Measurements from ENCODE around the gene OPN1SW.

The OPN1SW gene

GRCh38 chr7:128758553-128758952, 17.0 kb downstream of the OPN1SW start:
- no peak for DNase-seq (ENCODE audit: low spot score)

DNA sequence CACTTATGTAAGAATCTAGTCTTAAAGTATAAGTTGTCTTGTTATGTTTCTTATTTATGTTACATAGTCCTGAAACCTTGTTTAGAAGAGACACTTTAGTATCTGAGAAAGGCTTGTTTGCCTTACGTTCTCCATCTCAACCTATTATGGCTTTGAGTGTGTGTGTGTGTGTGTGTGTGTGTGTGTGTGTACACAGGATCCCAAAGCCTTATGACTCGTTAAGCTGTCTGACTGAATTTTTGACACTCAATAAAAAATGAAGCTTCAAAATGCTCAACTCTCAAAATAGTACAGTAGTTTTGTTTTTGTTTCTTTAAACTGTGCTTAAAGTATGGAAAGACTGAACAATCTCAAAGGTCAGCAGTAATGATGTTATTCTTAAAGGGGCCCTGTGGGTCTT, 18.4 kb downstream of the OPN1SW start:
- DNase-seq (ENCODE audit: low spot score), result no peak

DNA sequence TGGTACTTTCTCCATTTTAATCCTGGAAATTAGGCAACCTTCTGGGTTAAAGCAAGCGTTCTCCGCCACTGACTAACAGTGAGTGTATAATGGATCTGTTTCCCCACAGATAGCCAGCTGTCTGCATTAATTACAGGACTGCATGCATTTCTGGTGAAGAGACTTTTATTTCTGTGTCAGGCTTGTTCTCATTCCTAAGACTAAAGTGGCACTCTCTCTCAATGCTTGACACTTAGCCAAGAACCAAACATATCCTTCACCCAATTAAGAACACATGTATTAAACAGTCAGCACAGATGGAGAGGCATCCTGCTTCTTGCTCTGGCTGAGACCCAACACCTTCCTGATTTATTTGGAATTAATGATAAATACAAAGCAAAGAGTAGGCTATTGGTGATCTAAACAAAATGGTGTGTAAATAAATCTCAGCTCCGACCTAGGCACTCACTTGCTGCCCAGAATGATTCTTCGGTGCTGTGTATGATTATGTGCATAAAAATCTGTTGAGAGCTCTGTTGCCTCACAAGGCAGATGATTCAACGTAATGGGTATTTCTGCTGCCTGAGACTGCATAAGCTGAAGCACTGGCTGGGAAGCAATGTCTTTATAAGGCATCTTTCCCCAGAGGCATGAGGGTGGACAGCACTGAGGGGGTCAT, 19.6 kb downstream of the OPN1SW start:
- DNase-seq (ENCODE audit: low spot score), result peak; percentile 30

GRCh38 chr7:128755075-128755818, 20.3 kb downstream of the OPN1SW start:
- DNase-seq (ENCODE audit: low spot score), result no peak

DNA sequence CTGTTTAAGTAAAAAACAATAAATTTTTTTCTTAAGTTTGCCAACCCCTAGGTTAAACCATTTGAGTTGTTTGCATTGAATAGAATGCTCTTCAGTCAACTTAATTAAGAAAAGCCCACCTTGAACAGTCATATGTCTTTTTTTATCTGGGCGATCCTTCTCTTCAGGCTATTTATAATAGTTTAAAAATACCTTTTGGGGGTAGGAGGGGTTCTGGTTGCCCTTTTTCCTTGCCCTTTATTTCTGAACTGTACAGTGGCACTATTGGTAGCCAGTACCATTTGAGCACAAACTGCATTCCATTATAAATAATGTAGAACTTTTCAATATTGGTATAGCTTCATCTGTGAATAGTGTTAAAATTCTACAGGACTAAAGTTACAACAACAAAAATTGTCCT, 23.3 kb downstream of the OPN1SW start:
- no peak for DNase-seq (ENCODE audit: low spot score)

DNA sequence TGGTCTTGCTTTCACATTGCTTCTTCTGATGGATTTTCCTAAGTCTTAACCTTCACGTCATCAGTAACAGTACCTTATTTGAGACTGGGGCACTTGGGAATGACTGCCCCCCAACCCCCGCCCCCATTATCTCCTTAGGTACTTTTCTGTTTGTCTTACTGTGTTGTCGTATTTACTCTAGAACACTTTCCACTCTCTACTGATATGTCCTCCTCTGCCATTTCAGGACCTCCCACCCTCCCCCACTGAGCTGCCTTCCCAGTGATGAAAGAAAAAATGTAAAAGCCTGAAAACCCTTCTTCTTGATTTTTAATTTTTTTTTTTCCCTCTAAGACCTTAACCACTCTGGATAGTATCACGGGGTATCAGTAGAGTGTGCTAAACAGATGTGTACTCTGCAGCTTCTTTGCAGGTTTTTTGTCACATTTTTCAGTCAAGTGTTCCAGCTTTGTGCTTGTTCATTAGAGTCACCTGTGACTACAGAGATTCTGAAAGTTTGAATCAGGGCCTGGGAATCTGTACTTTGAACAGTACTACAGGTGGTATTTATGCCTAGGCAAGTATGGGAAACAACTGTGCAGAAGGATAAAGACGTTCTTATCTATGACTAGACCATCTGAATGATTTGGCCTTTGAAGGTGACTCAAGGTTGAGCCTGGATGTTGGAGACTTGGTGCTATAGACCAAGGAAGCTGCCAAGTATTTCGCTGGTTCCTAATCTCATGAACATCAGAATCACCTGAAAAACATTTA, 28.1 kb downstream of the OPN1SW start:
- no peak for DNase-seq (ENCODE audit: low spot score)

DNA sequence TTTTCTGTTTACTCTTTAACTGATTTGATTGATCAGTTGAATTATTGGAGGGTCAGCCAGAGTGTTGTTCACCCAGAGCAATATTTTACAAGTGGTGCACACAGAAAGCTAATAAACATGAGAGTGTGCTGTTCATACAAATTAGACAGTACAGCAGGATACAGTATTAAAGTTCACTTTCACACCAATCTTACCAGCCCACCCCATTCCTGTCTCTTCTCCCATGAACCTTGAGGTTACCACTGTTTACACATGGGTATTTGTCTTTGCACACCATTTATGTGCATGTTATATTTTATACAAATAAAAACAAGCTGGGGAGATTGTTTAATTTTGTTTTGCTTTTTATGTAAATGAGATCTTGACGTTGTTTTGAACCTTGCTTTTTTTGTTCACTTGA, 29.9 kb downstream of the OPN1SW start:
- no peak for DNase-seq (ENCODE audit: low spot score)

GRCh38 chr7:128744366-128744905, 31.2 kb downstream of the OPN1SW start:
- no peak for DNase-seq (ENCODE audit: low spot score)

GRCh38 chr7:128743112-128743772, 32.4 kb downstream of the OPN1SW start:
- no peak for DNase-seq (ENCODE audit: low spot score)

DNA sequence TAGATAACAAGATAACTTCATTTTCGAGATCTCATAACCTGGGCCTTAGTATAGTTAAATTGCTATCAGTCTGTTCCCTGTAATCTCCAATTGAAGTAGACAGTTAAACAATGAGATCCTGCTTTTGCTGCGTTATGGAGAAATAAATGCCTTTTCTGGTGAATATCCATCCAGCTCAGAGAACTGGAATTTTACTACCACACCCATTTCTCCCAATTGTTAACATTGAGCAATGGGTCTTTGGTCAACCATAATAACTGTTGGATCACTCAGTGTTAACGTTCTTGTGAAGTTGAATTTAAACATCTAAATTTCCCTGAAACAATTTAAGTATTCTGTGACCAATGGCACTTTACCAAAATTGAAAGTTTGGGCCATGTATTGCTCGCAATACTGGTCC, 33.4 kb downstream of the OPN1SW start:
- no peak for DNase-seq (ENCODE audit: low spot score)

GRCh38 chr7:128741491-128741890, 34.1 kb downstream of the OPN1SW start:
- no peak for DNase-seq (ENCODE audit: low spot score)

DNA sequence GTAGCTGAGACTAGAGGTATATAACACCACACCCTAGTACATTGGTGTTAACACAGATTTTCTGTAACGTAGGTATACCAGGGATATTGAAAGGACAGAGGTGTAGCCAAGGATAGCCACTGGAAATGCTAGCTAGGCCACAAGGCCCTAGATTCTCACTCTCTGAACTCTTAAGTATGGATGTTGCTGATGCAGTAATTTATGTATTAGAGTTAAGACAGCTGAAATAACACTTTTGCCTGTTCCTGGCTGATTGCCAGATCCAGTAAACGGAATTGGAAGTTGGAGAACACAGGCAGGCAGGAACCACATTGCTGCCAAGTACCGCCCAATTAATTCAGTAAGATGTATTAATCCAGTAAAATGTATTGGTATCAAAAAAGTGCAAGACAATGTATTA, 34.6 kb downstream of the OPN1SW start:
- no peak for DNase-seq (ENCODE audit: low spot score)

DNA sequence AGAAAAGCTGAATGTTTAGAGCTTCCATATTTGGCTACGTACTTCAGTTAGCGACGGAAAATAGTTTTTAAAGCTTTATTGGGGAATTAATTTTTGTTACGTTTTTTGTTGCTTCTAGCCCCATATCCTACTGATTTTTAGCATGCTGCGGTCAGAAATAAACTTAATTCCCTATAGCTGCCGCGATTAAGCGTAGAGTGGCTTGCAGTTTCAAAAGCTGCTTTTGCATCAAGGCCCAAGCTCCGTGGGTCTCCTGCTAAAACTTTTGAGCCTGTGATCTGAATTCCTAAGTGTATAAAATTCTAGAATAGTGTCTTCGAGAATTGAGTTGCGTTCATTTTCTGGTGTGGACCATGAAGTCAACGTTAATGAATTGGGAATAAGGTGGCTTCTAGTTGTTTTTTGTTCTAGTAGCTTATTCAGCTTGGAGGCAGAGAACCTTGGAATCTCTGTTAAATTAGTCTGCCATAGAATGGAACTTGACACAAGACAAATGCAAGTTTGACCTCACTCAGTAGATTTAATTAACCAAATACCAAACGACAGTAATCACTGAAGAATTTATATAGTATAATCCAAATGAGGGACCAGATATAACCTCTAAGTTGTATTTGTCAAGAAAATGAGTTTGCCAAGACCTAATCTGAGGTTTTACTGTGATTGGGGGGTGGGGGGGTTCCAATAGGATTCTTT, 35.5 kb downstream of the OPN1SW start:
- peak; percentile 40 for DNase-seq (ENCODE audit: low spot score)

GRCh38 chr7:128739048-128739962, 36.3 kb downstream of the OPN1SW start, which contains the start of gene CALU:
Gene CALU (plus strand): TSS chr7:128739359. CDS start chr7:128748584, 9,225 bp downstream.
- peak; percentile 98 for DNase-seq (ENCODE audit: low spot score)

- no peak for DNase-seq (ENCODE audit: low spot score)
Measured at GRCh38 chr7:128738570-128739047, 37.0 kb downstream of the OPN1SW start.

- DNase-seq (ENCODE audit: low spot score), result peak; percentile 75
Measured at GRCh38 chr7:128737867-128738385, 37.7 kb downstream of the OPN1SW start.

GRCh38 chr7:128737441-128737840, 38.2 kb downstream of the OPN1SW start:
- DNase-seq (ENCODE audit: low spot score), result no peak

DNA sequence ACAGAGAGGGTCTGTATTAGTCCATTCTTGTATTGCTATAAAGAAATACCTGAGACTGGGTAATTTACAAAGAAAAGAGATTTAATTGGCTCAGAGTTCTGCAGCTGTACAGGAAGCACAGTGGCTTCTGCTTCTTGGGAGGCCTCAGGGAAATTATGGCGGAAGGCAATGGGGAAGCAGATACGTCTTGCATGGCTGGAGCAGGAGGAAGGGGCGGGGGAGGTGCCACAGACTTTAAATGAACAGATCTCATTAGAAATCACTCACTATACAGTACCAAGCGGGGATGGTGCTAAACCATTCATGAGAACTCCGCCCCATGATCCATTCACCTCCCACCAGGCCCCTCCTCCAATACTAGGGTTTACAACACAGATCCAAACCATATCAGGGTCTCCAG, 40.2 kb downstream of the OPN1SW start:
- no peak for DNase-seq (ENCODE audit: low spot score)

DNA sequence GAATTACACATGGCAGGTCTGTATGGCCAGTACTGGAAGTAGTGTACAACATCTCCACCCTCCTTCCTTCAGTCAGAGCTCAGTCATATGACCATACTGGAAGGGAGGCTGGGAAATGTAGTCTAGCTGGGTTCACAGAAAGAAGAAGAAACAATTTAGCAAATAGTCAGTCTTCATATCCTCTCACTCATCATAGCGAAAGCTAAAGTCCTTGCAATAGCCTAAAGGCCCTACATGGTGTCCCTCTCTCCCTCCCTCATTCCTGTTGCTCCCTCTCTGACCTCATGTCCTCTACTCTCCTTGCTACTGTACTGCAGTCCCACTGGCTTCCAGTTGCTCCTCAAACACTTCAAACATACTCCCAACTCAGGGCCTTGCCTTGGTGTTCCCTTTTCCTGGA, 40.7 kb downstream of the OPN1SW start:
- DNase-seq (ENCODE audit: low spot score), result no peak

- no peak for DNase-seq (ENCODE audit: low spot score)
Measured at GRCh38 chr7:128733278-128733645, 42.3 kb downstream of the OPN1SW start.

Data from RKO (cell line).